Measurements from ENCODE around the gene ZBTB49.

DNA sequence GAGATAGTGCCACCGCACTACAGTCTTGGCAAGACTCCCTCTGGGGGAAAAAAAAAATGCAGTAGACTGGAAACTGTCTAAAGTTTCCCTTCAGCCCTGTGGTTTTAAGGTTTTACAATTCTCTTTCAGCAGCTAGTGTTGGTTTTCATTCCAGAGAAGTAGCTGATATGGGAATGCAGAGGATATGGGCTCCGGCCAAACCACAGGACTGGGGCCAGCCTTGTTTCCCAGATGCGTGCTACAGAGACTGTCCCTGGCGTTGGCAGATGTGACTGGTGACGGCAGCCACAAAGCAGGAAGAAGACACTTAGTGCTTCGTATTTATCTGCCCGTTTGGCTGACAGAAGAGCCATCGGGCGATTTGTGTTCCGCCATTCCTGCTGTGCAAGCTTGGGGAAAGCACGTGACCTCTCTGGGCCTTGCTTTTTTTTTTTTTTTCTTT lies 43.2 kb downstream of the ZBTB49 start:
- TF ChIP-seq, protein P1, sequence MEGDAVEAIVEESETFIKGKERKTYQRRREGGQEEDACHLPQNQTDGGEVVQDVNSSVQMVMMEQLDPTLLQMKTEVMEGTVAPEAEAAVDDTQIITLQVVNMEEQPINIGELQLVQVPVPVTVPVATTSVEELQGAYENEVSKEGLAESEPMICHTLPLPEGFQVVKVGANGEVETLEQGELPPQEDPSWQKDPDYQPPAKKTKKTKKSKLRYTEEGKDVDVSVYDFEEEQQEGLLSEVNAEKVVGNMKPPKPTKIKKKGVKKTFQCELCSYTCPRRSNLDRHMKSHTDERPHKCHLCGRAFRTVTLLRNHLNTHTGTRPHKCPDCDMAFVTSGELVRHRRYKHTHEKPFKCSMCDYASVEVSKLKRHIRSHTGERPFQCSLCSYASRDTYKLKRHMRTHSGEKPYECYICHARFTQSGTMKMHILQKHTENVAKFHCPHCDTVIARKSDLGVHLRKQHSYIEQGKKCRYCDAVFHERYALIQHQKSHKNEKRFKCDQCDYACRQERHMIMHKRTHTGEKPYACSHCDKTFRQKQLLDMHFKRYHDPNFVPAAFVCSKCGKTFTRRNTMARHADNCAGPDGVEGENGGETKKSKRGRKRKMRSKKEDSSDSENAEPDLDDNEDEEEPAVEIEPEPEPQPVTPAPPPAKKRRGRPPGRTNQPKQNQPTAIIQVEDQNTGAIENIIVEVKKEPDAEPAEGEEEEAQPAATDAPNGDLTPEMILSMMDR (IDR thresholded peaks at IDR 0.05), result no peak
- no peak for TF ChIP-seq POLR2A (IDR thresholded peaks at IDR 0.05)
- no peak for TF ChIP-seq POLR2AphosphoS5 (IDR thresholded peaks at IDR 0.05)
- no peak for TF ChIP-seq EP300 (IDR thresholded peaks at IDR 0.05)

Data from upper lobe of left lung (tissue), 4 donors.